HG03103 (cell line): ENCODE results near the gene GRB2.
"Not testable (repeated sequence)": the region's sequence is repeated elsewhere in the genome, so short reads cannot be mapped to it uniquely, and the experiment has no call there.

ENCODE experiments used
- ATAC-seq: cut with Tn5 transposase; IDR thresholded peaks from one replicate; pipeline ENCODE4 v1.9.1; 2021; ENCODE audit warnings: low read depth; ENCODE audit not compliant: unreplicated experiment

Gene GRB2

GRCh38 chr17:75325827-75326225 is 79.7 kb downstream of the GRB2 start:
- no peak for ATAC-seq

- ATAC-seq, result no peak
Measured at GRCh38 chr17:75325348-75325747, 80.1 kb downstream of the GRB2 start.

DNA sequence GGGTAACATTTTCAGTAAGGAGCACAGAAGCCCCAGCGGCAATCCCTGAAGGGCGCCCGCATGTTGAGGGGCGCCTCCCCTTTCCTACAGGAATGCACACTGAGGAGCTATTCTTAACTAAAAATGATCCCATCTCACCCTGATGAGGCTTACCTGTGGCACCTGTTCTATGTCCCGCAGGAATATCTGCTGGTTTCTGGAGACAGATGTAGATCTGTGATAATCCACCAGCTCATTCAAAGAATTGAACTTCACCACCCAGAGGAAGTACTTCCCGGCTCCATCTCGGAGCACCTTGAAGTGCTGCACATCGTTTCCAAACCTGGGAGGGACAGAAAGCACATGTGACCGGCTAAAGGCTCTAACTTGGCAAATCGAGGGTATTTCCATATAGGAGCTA is 84.0 kb downstream of the GRB2 start:
- ATAC-seq, result no peak

- peak; percentile 53 for ATAC-seq
Measured at GRCh38 chr17:75319904-75320691, 85.4 kb downstream of the GRB2 start.

DNA sequence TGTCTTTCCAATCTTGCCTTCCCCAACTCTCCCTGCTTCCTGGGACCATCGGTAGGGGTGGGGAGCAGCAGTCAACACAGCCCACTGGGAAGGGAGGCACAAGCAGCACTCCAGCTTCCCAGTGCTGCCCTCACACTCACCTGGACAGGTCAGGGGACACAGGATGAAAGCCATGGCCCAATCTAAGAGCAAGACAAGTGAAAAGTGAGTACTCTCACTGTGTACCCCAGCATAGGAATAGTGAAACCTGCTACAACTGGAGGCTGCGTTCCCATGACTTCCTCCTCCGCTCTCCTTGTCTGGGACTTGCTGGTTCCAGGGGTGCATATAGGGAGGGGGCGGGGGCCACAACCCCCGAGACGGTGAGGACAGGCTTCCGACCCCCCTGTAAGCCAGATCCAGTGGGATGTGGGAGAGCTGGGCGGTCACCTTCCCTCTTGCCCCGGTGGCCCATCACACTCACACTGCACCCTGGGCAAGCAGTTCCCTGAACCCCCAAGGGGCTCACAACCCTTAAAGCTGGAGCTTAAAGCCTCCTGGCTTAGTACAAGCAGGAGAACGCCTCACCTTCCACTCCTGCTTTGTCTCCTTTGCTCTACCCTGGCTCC is 86.8 kb downstream of the GRB2 start:
- ATAC-seq, result no peak

DNA sequence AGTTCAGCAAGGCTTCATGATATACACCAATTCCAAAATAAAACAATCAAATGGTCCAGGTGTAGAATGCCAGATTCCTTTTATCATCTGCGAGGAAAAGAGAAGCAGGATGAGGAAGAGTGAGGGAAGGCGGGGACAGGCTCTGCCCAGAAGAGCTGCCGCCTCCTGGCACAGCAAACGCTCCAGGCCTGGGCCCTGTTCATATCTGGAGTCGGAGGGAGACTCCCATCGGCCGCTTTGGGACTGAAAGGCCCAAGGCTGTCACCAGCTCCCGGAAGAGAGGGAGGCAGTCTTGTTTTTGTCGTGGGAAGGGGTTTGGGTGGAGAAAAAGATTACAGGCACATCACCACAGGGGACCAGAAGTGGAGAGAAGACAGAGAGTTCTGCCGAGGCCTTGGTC is 87.3 kb downstream of the GRB2 start:
- no peak for ATAC-seq

- ATAC-seq, result no peak
Measured at GRCh38 chr17:75317671-75318070, 87.8 kb downstream of the GRB2 start.

GRCh38 chr17:75316253-75316652 is 89.2 kb downstream of the GRB2 start:
- ATAC-seq, result no peak

- ATAC-seq, result no peak
Measured at GRCh38 chr17:75315541-75316243, 89.8 kb downstream of the GRB2 start.

DNA sequence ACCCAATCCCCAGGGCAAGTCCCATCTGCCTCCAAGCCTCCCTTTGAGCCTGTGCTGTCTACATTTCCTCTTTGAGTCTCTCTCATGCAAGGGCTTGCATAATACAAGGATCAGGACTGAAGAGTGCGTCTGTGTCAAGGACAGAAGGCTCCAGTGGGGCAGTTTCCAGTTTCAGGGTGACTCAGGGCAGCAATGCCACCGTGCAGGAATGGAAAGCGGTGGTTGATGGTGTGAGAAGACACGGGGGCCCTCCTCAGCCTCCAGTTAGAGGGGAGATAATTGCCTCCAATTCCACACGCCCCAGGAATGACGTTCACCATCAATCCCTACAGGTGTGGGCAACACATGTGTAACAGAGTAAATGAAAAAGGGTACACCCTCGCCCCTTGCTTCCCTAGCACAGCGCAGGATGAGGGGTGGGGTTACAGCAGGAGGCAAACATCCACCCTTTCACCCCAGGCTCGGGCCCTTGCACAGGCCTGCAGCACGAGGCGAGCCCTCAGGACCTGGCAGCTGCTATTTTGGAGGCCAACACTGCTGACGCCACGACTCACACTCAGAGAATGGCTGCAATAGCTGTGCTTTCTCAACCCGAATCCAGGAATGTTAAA is 91.4 kb downstream of the GRB2 start:
- ATAC-seq, result no peak

DNA sequence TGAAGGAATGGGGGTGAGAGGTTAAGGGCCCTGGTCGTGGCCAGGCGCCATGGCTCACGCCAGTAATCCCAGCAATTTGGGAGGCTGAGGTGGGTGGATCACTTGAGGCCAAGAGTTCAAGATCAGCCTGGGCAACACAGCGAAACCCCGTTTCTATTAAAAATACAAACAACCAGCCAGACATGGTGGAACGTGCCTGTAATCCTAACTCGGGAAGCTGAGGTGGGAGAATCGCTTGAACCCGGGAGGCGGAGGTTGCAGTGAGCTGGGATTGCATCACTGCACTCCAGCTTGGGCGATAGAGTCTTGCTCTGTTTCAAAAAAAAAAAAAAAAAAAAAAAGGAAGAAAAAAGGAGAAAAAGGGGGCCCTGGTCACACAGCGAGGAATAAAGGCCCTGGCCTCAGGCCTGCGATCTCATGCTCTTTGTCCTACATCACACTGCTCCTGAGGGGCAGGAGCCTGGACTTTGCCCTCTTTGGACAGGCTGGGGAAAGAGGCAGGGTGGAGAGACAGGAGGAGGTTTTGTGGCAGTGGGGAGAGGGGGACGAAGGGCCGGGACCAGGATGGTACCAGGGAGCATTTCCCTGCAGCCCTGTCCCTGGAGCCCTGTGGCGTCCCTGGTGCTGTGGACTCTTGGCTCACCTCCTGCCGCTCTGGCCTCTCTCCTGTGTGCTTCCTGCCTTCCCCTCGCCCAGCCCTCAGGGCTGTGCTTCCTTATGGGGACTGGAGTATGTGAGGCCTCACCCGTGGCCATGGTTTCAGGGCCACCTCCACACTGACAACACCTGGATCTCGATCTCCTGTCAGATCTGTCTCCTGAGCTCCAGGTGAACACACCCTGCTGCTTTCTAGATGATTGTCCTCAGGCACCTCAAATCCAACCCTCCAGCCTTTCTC is 96.5 kb downstream of the GRB2 start:
- no peak for ATAC-seq

DNA sequence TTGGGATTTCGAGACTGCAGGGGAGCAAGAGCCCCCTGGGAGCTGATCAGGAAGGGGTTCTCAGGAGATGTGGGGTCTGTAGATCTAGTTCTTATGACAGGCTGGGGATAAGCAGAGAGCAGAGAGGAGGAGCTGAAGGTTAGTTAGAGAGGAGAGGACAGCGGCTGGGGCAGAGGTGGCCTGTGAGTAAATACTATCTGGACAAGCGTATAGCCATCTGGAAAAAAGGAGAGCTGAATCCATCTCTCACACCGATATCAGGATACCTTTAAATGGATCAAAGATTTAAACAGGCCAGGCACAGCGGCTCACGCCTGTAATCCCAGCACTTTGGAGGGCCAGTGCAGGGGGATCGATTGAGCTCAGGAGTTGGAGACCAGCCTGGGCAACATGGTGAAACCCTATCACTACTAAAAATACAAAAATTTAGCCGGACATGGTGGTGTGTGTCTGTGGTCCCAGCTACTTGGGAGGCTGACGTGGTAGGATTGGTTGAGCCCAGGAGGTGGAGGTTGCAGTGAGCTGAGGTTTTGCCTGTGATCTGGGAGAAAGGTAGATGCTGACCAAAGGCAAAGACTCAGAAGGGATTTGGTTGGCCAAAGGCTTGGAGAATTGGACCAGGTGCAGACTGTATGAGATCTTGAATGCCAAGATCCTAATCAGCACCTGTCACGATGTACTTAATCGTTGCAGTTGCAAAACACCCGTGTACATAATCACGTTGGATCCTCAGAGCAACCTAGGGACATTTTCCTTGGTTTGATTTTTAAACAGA is 97.3 kb downstream of the GRB2 start:
- ATAC-seq, result no peak

DNA sequence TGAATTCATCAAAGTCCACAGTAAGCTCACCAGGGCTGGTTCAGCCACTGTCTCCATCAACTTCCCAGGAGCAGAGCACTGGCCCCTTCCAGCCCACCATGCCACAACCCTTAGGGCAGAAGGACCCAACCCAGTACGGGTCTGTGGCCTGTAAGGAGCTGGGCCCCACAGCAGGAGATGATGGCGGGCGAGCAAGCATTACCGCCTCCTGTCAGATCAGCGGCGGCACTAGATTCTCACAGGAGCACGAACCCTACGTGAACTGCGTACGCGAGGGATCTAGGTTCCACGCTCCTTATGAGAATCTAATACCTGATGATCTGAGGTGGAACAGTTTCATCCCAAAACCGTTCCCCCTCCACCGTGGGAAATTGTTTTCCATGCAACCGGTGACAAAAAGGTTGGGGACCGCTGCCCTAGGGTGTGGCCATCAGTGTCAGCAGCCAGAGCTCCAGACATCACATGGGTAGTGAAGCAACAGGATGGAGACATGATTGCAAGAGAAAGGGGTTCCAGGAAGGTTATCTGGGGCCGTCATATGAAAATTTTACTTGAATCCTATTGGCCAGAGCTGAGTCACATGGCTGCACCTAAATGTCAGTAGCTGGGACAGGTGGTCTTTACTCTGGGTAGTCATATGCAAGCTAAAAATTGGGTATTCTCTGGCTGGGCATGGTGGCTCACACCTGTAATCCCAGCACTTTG is 103.8 kb downstream of the GRB2 start:
- ATAC-seq, result no peak

DNA sequence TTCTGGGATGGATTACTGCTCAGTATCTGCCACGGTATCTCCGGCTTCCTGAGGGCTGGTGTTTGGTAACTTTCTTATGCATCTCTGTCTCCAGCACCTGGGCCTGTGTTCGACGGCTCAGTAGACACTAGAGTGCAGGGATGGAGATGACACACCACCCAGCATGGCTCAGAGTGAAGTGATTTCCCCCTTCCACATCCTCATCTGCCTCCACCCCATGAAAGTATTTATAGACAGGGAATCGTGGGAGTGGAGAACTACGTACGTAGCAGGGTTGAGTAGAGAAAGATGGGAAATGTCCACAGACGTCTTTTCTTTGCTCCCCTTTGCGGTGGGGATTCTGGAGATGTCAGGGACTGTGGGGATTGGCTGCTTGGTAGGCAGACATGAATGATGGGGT is 104.4 kb downstream of the GRB2 start:
- no peak for ATAC-seq

GRCh38 chr17:75300280-75300679 is 105.2 kb downstream of the GRB2 start:
- ATAC-seq, result no peak

GRCh38 chr17:75295201-75296158 is 110.0 kb downstream of the GRB2 start:
- peak; percentile 56 for ATAC-seq

- ATAC-seq, result not testable (repeated sequence)
Measured at GRCh38 chr17:75292810-75293448, 112.5 kb downstream of the GRB2 start.
